OCI-M1 (cell line): ENCODE results near the gene UBE4B.

Experiments used
- DNase-seq: peaks from one replicate; lab custom pipeline; 2025; lab: John Stamatoyannopoulos, UW

Gene UBE4B

DNA sequence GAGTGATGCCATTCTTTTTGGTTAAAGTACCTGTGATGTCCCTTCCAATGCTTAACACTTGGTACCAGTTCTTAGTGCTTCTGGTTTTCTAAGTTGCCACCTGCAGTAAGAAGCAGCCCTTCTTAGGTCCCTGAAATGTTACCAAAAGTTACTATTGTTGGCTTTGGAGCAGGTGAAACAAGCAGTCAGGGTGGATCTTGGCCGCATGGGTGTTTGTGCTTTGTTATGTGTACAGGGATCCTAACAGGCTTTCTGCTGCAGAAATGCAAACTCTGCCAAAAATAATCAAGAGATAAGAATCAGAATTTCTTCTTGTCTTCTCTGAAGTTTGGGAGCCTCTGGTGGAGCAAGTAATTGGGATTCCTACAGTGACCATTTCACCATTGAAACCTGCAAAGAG is 84.4 kb downstream of the UBE4B start:
- no peak for DNase-seq

DNA sequence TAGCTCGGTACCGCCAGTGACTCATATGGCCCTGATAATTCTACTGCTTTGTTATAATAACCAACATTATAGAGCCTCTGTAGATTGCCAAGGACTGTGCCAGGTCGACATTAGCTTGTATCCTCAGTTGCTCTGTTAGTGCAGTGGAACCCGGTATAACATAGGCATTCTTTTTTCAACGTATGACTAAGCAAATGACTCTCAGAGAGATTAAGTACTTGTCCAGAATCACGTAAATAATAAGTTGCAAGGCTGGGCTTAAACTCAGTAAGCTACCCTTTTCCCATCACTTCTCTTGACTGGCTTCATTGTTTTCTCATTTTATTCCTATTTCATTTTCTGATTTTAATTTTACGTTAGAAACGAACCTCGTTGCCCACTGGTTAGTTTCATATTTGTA is 85.1 kb downstream of the UBE4B start:
- no peak for DNase-seq

DNA sequence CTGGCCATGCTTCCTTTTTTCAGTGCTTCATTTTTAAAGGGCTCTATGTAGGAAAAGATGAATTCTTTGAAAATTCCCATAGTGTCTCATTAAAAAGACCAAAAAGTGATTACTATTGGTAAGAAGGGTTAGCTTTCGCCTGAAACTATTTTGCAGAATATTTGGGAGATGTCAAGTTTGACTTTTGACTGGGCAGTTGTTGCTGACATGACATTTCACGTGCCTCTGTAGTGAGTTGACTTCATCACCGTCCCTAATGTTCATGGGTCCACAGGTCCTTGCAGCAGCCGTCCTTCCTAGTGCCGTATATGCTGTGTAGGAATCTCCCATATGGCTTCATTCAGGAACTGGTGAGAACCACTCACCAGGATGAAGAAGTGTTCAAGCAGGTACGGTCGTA is 88.9 kb downstream of the UBE4B start:
- DNase-seq, result no peak

- DNase-seq, result no peak
Observed at GRCh38 chr1:10122926-10123325, 90.2 kb downstream of the UBE4B start.

- no peak for DNase-seq
Observed at GRCh38 chr1:10128101-10128765, 95.5 kb downstream of the UBE4B start.

DNA sequence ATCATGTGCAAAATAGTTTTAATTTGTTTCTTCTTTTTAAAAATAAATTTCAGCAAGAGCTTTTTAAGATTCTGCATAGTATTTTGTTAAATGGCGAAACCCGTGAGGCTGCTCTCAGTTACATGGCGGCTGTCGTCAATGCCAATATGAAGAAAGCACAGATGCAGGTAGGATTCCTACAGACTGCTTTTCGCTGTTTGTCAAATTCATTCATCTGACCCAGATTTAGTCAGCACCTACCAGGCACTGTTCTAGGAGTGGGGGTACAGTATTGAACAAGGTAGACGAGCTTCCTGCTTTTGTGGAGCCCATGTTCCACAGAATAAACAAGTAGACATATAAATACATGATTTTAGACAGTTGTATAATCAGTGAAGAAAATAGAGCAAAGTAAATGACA is 99.6 kb downstream of the UBE4B start:
- no peak for DNase-seq

DNA sequence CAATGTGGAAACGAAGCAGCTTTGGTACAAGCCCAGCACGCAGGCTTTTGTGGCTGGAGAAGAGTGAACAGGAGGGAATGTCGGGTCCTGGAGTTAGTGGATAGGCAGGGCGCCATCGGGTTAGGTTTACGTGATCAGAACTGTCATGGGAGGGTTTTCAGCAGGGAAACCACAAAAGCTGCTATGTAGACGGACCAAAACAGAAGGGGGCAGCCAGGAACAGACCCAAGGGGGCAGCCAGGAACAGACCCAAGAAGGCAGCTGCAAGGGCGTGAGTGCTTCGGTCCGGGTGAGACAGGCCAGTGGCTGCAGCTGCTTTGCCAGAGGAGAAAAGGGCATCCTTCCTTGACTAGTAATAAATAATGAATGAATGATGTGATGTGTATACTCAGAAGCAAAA is 100.1 kb downstream of the UBE4B start:
- no peak for DNase-seq

- DNase-seq, result no peak
Observed at GRCh38 chr1:10140981-10141380, 108.2 kb downstream of the UBE4B start.

DNA sequence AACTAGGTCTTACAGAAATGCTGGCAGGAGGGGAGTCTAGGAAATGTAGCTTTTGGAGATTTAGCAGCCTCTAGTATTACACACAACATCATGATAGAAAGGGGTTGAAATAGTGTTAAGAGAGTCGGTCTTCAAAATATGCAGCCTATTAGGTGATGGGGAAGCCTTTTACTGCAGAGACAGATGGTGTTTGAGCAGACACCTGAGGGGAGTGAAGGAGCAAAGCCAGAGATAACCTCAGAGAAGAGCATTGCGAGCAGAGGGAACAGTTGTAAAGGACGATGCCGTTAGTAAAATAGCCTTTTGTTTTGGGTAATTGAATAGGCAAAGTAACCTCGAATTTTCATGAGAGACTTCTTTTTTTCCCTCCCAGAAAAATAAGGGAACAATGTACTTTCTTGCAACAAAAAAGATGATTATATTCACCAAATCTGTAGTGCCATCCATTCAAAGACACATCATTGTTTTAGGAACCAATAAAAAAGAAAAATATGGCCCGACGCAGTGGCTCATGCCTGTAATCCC is 111.3 kb downstream of the UBE4B start:
- no peak for DNase-seq

GRCh38 chr1:10146391-10146790 is 113.6 kb downstream of the UBE4B start:
- no peak for DNase-seq

DNA sequence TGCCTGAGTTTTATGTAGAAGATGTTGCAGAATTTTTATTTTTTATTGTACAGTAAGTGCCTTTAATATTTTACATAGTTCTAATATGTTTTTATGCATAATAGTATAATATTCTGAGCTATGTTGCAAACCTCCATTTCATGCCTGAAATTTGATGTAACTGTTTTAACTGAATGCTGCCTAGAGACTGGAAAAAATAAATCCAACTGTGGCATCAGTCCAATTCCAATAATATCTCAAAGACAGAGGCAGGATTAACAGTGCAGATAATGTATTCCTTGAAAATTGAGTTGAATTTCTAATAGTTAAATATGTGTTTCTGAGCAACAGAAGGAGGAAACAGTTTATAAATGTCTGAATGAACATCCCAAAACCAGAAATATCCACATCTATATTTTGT is 116.5 kb downstream of the UBE4B start:
- DNase-seq, result no peak

GRCh38 chr1:10152709-10153284 is 120.0 kb downstream of the UBE4B start:
- peak; percentile 67 for DNase-seq

- DNase-seq, result no peak
Observed at GRCh38 chr1:10155087-10155712, 122.4 kb downstream of the UBE4B start.

DNA sequence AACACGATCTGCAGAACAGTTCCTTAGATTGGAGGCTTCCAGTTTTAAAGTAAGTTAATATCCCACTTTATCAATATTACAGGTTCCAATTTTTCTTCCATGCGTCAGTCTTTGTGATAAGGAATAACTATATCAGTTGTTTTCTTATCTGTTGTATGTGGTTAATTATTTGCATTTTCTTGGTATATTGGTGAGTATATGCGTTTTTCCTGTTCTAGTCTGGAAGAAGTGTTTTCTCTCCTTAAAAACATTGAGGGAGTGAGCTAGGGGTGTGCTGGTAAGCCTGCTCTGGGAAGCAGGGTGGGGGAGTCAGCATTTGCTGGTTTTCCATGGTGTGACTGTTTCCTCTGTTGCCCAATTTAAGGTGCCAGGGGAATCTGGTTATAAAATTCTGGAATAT is 127.4 kb downstream of the UBE4B start:
- DNase-seq, result no peak

GRCh38 chr1:10160907-10161490 is 128.2 kb downstream of the UBE4B start:
- no peak for DNase-seq

- DNase-seq, result no peak
Observed at GRCh38 chr1:10161541-10162290, 129.0 kb downstream of the UBE4B start.

GRCh38 chr1:10168912-10169514 is 136.3 kb downstream of the UBE4B start:
- DNase-seq, result no peak

- DNase-seq, result no peak
Observed at GRCh38 chr1:10170239-10170574, 137.4 kb downstream of the UBE4B start.

GRCh38 chr1:10171105-10171767 is 138.5 kb downstream of the UBE4B start:
- DNase-seq, result no peak

DNA sequence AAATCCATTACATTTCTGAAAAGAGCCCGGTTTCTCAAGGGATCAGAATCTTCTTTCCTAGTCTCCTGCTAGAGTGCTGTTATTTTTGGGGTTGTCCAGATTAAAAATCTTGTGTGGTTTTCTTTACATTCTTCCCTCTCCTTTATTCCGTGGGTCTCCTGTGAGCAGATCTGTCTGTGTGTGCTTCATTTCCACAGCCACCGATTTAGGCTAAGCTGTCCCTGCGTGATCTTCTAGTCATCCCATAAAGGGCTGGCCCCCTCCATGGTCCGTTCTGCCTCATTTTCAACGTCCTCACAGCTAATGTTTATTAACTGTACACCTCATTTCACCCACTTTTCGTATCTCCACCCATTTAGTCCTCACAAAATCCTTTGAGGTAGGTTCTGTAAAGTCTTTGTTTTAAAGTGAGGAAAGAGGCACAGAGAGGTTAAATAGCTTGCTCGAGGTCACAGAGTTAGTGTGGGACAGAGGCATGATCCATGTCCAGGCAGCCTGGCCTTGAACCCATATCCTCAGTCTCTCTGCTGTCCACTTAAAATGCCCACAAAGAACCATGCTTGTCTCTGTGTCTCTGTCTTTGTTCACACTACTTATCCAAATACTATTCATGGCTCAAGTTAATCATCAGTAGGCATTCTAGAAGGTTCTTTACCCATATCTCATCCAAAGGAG is 139.4 kb downstream of the UBE4B start:
- DNase-seq, result no peak

- no peak for DNase-seq
Observed at GRCh38 chr1:10173582-10173981, 140.8 kb downstream of the UBE4B start.
